K562 (cell line): ENCODE measurements around the gene APPL2. TPM values are rescaled to one million over a fixed set of nuclear protein-coding genes. Genes with fewer than 3 reads are reported as not detected.

Experiments
- ATAC-seq: fragments of 200-7000 bp; cut with Tn5 transposase; 3 replicates; pipeline ENCODE4 v1.9.1; 2020; ENCODE audit warnings: moderate library complexity
- BruUV-seq: library from RNA; stranded (reverse); fragments of 400-500 nt; replicated peaks from 2 replicates; lab custom pipeline; 2021; lab: Mats Ljungman, UMichigan
- CTCF ChIA-PET: fragments of 300-600 bp; formaldehyde crosslinking; extraction: SDS; loops from one replicate; lab custom pipeline; 2021; ENCODE audit warnings: low intra/inter-chr PET ratio; lab: Yijun Ruan, JAX
- POLR2A ChIA-PET: fragments of 300-600, 350-650 bp; sonication (Branson Sonifier 250); formaldehyde crosslinking; extraction: SDS; loops from one replicate; lab custom pipeline; 2021; ENCODE audit warnings: antibody characterized with exemption, inconsistent platforms; lab: Yijun Ruan, JAX
- DNase-seq, 4 experiments: peaks; one replicate each; pipeline versions ENCODE4 v3.0.0 to v3.0.0-alpha.2; 2011 to 2018; ENCODE audit warnings: low spot score in 3 of 4, mixed read lengths in 3 of 4; ENCODE audit errors: extremely low read depth in 1 of 4
- FAIRE-seq: peaks from 2 replicates; lab custom pipeline; 2011; peaks lifted over from hg19 to GRCh38; lab: Jason Lieb, UNC
- H2AFZ ChIP-seq: 2 replicates; pipeline ENCODE4 v1.6.0; 2011; ENCODE audit warnings: low read depth, low read length, control low read depth, inconsistent platforms
- H3K27ac ChIP-seq: fragments of 200-600 bp; 3 replicates; pipeline ENCODE4 v1.8.0; 2011; ENCODE audit warnings: low read depth, mild to moderate bottlenecking, control low read depth, inconsistent platforms, low read length, moderate library complexity, mixed read lengths; ENCODE audit errors: extremely low read depth
- H3K27me3 ChIP-seq, 2 experiments: fragments of 300-600 bp in 1 of 2; 2 replicates in 1 of 2; 3 replicates in 1 of 2; pipeline versions ENCODE4 v1.6.0 to v1.8.0; 2011; ENCODE audit warnings: inconsistent platforms in 2 of 2, low read length in 2 of 2, mild to moderate bottlenecking in 1 of 2, mixed read lengths in 1 of 2, moderate library complexity in 1 of 2; ENCODE audit not compliant: control insufficient read depth in 2 of 2, insufficient read depth in 2 of 2
- H3K36me3 ChIP-seq: fragments of 300-600 bp; 3 replicates; pipeline ENCODE4 v1.8.0; 2011; ENCODE audit warnings: mild to moderate bottlenecking, low read length, inconsistent platforms; ENCODE audit not compliant: control insufficient read depth, insufficient read depth
- H3K4me1 ChIP-seq, 2 experiments: fragments of 200-600 bp in 1 of 2; replicated peaks in 1 of 2; 2 replicates in 1 of 2; 3 replicates in 1 of 2; pipeline versions ENCODE4 v1.5.1 to v1.8.0; 2011; ENCODE audit warnings: inconsistent platforms in 2 of 2, low read length in 2 of 2, mild to moderate bottlenecking in 1 of 2, mixed read lengths in 1 of 2, moderate library complexity in 1 of 2; ENCODE audit not compliant: control insufficient read depth in 2 of 2, insufficient read depth in 2 of 2
- H3K4me2 ChIP-seq: 2 replicates; pipeline ENCODE4 v1.6.1; 2011; ENCODE audit warnings: low read length, control low read depth, inconsistent platforms, mixed read lengths; ENCODE audit not compliant: insufficient read depth
- H3K4me3 ChIP-seq: fragments of 200-600 bp; sonication (generic), shearing (Covaris generic); 2 replicates; pipeline ENCODE4 v1.5.1; 2016; ENCODE audit warnings: control low read depth, inconsistent platforms
- H3K79me2 ChIP-seq: fragments of 200-600 bp; 3 replicates; pipeline ENCODE4 v1.8.0; 2011; ENCODE audit warnings: low read length, inconsistent platforms; ENCODE audit not compliant: control insufficient read depth, insufficient read depth
- H3K9ac ChIP-seq, 2 experiments: 2 replicates each; pipeline versions ENCODE4 v1.6.0 to v1.6.1; 2011; ENCODE audit warnings: low read depth in 2 of 2, low read length in 2 of 2, control low read depth in 1 of 2, inconsistent platforms in 1 of 2, mild to moderate bottlenecking in 1 of 2, mixed read lengths in 1 of 2; ENCODE audit not compliant: insufficient read depth in 1 of 2
- H3K9me1 ChIP-seq: one replicate; pipeline ENCODE4 v1.6.0; 2011; ENCODE audit warnings: inconsistent platforms, mild to moderate bottlenecking, low read length, moderate library complexity; ENCODE audit not compliant: control insufficient read depth, insufficient read depth
- H3K9me3 ChIP-seq: replicated peaks from 2 replicates; pipeline ENCODE4 v1.5.1; 2011; ENCODE audit warnings: low read depth, low read length, inconsistent platforms; ENCODE audit not compliant: control insufficient read depth, insufficient read depth
- H4K20me1 ChIP-seq: replicated peaks from 2 replicates; pipeline ENCODE4 v1.6.1; 2011; ENCODE audit warnings: low read length, inconsistent platforms, mixed read lengths; ENCODE audit not compliant: control insufficient read depth, insufficient read depth
- ARID2 ChIP-seq: fragments of 450-650 bp; IDR thresholded peaks from 2 replicates; pipeline ENCODE4 v1.6.1; 2017; ENCODE audit warnings: antibody characterized with exemption, mild to moderate bottlenecking
- CREB3 ChIP-seq: fragments of 450-650 bp; conservative IDR thresholded peaks from 2 replicates; pipeline ENCODE4 v1.6.1; 2016; ENCODE audit warnings: missing genetic modification characterization, low read depth, mild to moderate bottlenecking, missing compliant biosample characterization, moderate library complexity
- CREBBP ChIP-seq: IDR thresholded peaks from one replicate; pipeline ENCODE4 v1.6.1; 2012; ENCODE audit warnings: low read depth, mild to moderate bottlenecking, control low read depth, inconsistent platforms, low read length
- KHSRP ChIP-seq: fragments of 450-650 bp; IDR thresholded peaks from 2 replicates; pipeline ENCODE4 v1.6.1; 2017
- MXI1 ChIP-seq: IDR thresholded peaks from 2 replicates; pipeline ENCODE4 v1.6.1; 2011; ENCODE audit warnings: low read depth, mild to moderate bottlenecking, improper control_type of control experiment, low read length
- MYC ChIP-seq, 2 experiments: fragments of 250-450 bp in 1 of 2; sonication (Bioruptor Pico) in 1 of 2; IDR thresholded peaks; 2 replicates each; pipeline versions ENCODE4 v1.5.1 to v1.6.1; 2012 to 2021; ENCODE audit warnings: low read depth in 2 of 2, borderline replicate concordance in 1 of 2, improper control_type of control experiment in 1 of 2, low read length in 1 of 2, mild to moderate bottlenecking in 1 of 2, moderate library complexity in 1 of 2
- PRMT5 ChIP-seq: sonication (generic); formaldehyde crosslinking; IDR thresholded peaks from 2 replicates; pipeline ENCODE4 v1.5.0; 2020; ENCODE audit warnings: missing genetic modification reagents
- SNAPC5 ChIP-seq: fragments of 250-450 bp; sonication (Bioruptor Pico); IDR thresholded peaks from 2 replicates; pipeline ENCODE4 v1.8.0; 2021; ENCODE audit warnings: moderate library complexity, mild to moderate bottlenecking, inconsistent platforms
- TARDBP ChIP-seq: fragments of 450-650 bp; IDR thresholded peaks from 2 replicates; pipeline ENCODE4 v1.6.1; 2016
- ZBTB26 ChIP-seq: fragments of 450-650 bp; formaldehyde crosslinking; IDR thresholded peaks from 2 replicates; pipeline ENCODE4 v1.4.0; 2022; ENCODE audit warnings: missing genetic modification characterization
- ZNF398 ChIP-seq: fragments of 250-450 bp; sonication (Bioruptor Pico); IDR thresholded peaks from 2 replicates; pipeline ENCODE4 v1.8.0; 2021; ENCODE audit warnings: moderate library complexity, mild to moderate bottlenecking, inconsistent platforms
- WGBS: fragments of 100-300 bp; shearing (Covaris generic); methylation state at CpG from one replicate; pipeline ENCODE4 v1.1.6; 2016; ENCODE audit warnings: low coverage, mixed read lengths; ENCODE audit not compliant: insufficient coverage; ENCODE audit errors: missing lambda C conversion rate; 5-methylcytosine and 5-hydroxymethylcytosine counted together
- in situ Hi-C: fragments of 300-500 bp; cut with MboI; formaldehyde crosslinking; loops from 4 replicates; pipeline ENCODE4 v1.15.0; 2018; ENCODE audit warnings: inconsistent platforms, mixed read lengths
- intact Hi-C: fragments of 100-400 bp; cut with micrococcal nuclease; formaldehyde crosslinking; loops from 2 replicates; pipeline ENCODE4 v1.14.2; 2022
- polyA plus RNA-seq, 8 experiments: library from polyadenylated mRNA; depleted of rRNA in 4 of 8; stranded (reverse) in 5 of 8; unstranded in 3 of 8; fragments of >200 nt; fragmentation: Nextera tagmentation in 2 of 8; fragmentation: Illumina TruSeq in 1 of 8; extraction: Ambion mirVana in 2 of 8; extraction: Trizol in 1 of 8; gene quantifications; 2 replicates each; pipeline versions ENCODE4 v1.2.1 to v1.2.3, GENCODE V29; 2011 to 2014; ENCODE audit warnings: inconsistent platforms in 1 of 8, missing spikeins in 1 of 8
- total RNA-seq, 7 experiments: library from RNA; depleted of rRNA in 6 of 7; stranded (reverse); fragments of >200 nt in 6 of 7; fragmentation: Illumina TruSeq in 2 of 7; extraction: Trizol in 2 of 7; gene quantifications; 2 replicates each; pipeline versions ENCODE4 v1.2.1 to v1.2.3, GENCODE V29; 2011 to 2021; ENCODE audit warnings: low replicate concordance in 1 of 7
- TF ChIP-seq, protein P1 (sequence below): sonication (generic); formaldehyde crosslinking; IDR thresholded peaks from 2 replicates; pipeline ENCODE4 v1.8.0; 2022; ENCODE audit warnings: missing genetic modification reagents, mild to moderate bottlenecking, borderline replicate concordance
- TF ChIP-seq, protein P2 (sequence below): fragments of 450-650 bp; IDR thresholded peaks from 2 replicates; pipeline ENCODE4 v1.6.1; 2016
- TF ChIP-seq, protein P3 (sequence below): sonication (generic); formaldehyde crosslinking; IDR thresholded peaks from 2 replicates; pipeline ENCODE4 v1.8.0; 2022; ENCODE audit warnings: missing genetic modification reagents, mild to moderate bottlenecking, moderate library complexity, borderline replicate concordance

APPL2 gene
- total and polyA plus RNA-seq, 9 of the 15 experiments (the other 6 are each of a cell fraction or from before 2014, with no cell fraction given) = 2.1 to 14.4 (median 8.2) TPM

DNA sequence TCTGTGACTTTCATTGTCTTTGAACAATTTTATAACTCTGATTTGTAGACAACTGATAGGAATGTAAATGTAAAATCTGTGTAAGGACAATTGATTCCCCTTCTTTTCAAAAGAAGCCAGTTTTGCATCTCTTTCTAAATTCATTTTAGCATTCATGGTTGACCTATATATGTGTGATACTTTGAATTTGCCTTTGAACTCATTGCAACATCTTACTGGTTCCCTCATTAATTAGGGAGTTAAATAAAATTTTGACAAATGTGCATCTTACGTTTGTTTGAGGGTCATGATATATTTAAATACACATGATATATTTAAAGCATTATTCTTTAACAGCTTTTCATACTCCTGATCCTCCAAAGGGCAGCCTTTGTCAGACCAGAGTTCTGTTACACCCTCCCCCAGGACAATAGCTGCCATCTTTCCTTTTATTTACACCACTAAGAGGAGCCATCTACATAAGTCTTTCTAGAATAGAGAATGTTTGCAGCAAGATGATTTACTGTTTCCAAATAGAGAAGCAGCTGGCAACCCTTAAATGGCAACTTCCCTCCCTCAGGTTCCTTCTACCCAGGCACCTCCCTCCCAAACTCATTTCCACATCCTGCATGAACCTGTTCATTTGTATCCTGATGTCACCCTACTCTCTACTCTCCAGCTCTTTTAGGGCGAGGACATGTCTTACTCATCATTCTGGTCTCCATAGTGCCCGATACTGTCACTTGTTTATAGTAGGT is 40.2 kb upstream of the APPL2 start:
- ChIA-PET CTCF (no interaction called here), POLR2A (interaction anchor here (0.7 kb wide), 1 partner anchor 9 kb away, joined by 3 read pairs; no protein-coding TSS in a partner anchor)
- no TSS peak for BruUV-seq
- no peak for ATAC-seq
- Histone ChIP-seq H3K27me3 (0 out of 5 replicates have a peak, but pooled peaks cover 0 to 4% of the 10 kb centered on the region in 2 experiments), H3K36me3 (no peaks in the 10 kb centered on the region), H3K4me1 (no peaks in the 10 kb centered on the region), H3K4me3 (no peak overlapping the region), H2AFZ (no peak overlapping the region), H3K27ac (no peak overlapping the region), H3K4me2 (no peak overlapping the region), H4K20me1 (no peaks in the 10 kb centered on the region), H3K9ac (no peak overlapping the region), H3K9me3 (no peaks in the 10 kb centered on the region), H3K79me2 (no peaks in the 10 kb centered on the region), H3K9me1 (no peaks in the 10 kb centered on the region)
- WGBS = 2% methylated on average over 3 of the region's 3 CpGs
- no peak for DNase-seq
- FAIRE-seq = no peak
- in situ Hi-C loops = no loop called here
- intact Hi-C loops = loop anchor here (5.0 kb wide), 1 partner anchor 106 kb away; no protein-coding TSS in a partner anchor
- no peak for TF ChIP-seq ARID2
- TF ChIP-seq, protein P1, sequence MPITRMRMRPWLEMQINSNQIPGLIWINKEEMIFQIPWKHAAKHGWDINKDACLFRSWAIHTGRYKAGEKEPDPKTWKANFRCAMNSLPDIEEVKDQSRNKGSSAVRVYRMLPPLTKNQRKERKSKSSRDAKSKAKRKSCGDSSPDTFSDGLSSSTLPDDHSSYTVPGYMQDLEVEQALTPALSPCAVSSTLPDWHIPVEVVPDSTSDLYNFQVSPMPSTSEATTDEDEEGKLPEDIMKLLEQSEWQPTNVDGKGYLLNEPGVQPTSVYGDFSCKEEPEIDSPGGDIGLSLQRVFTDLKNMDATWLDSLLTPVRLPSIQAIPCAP (CRISPR knock-in tag) = no peak
- TF ChIP-seq, protein P2, sequence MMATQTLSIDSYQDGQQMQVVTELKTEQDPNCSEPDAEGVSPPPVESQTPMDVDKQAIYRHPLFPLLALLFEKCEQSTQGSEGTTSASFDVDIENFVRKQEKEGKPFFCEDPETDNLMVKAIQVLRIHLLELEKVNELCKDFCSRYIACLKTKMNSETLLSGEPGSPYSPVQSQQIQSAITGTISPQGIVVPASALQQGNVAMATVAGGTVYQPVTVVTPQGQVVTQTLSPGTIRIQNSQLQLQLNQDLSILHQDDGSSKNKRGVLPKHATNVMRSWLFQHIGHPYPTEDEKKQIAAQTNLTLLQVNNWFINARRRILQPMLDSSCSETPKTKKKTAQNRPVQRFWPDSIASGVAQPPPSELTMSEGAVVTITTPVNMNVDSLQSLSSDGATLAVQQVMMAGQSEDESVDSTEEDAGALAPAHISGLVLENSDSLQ = no peak
- no peak for TF ChIP-seq PRMT5 (CRISPR knock-in tag)
- TF ChIP-seq, protein P3, sequence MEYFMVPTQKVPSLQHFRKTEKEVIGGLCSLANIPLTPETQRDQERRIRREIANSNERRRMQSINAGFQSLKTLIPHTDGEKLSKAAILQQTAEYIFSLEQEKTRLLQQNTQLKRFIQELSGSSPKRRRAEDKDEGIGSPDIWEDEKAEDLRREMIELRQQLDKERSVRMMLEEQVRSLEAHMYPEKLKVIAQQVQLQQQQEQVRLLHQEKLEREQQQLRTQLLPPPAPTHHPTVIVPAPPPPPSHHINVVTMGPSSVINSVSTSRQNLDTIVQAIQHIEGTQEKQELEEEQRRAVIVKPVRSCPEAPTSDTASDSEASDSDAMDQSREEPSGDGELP (CRISPR knock-in tag) = no peak
- TF ChIP-seq ZNF398 (CRISPR knock-in tag) = no peak
- TF ChIP-seq MXI1 = no peak
- TF ChIP-seq MYC (IDR thresholded peaks at IDR 0.05; ENCODE audit: low read depth, low read length) = no peak
- no peak for TF ChIP-seq MYC (CRISPR knock-in tag; IDR thresholded peaks at IDR 0.05; ENCODE audit: borderline replicate concordance, low read depth)
- TF ChIP-seq KHSRP = no peak
- TF ChIP-seq SNAPC5 (CRISPR knock-in tag) = no peak
- TF ChIP-seq CREB3 (tag) = no peak
- no peak for TF ChIP-seq TARDBP
- TF ChIP-seq CREBBP = no peak
- no peak for TF ChIP-seq ZBTB26 (CRISPR knock-in tag)
